Measurements from ENCODE around the gene GNAQ.

The GNAQ gene

DNA sequence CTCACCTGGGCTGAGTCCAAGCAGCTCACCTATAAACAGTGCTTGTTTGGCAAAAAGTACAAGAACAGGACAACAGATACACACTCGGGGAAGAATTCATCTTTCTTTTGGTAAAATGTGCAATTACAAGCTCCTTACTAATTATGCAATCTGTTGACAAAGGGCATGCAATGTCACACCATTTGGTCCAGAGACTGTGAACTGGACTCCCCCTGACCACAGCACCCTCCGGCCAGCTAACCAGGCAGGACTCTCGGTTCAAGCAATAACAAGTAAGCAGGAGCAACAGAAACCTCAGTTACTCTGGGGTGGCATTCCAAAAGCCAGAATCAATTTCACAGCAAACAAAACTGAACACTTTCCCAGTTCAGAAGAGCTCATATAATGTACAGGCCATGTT is 113.8 kb downstream of the GNAQ start:
- TF ChIP-seq EGR1 (IDR thresholded peaks at IDR 0.05), result no peak
- no peak for TF ChIP-seq TEAD4 (IDR thresholded peaks at IDR 0.05)
- no peak for TF ChIP-seq YY1 (IDR thresholded peaks at IDR 0.05; ENCODE audit: low read depth)
- no peak for TF ChIP-seq RAD21 (IDR thresholded peaks at IDR 0.05; ENCODE audit: low read depth)
- no peak for TF ChIP-seq CREB1 (IDR thresholded peaks at IDR 0.05; ENCODE audit: low read depth)
- TF ChIP-seq TCF12 (IDR thresholded peaks at IDR 0.05; ENCODE audit: low read depth), result no peak
- TF ChIP-seq, protein P1, sequence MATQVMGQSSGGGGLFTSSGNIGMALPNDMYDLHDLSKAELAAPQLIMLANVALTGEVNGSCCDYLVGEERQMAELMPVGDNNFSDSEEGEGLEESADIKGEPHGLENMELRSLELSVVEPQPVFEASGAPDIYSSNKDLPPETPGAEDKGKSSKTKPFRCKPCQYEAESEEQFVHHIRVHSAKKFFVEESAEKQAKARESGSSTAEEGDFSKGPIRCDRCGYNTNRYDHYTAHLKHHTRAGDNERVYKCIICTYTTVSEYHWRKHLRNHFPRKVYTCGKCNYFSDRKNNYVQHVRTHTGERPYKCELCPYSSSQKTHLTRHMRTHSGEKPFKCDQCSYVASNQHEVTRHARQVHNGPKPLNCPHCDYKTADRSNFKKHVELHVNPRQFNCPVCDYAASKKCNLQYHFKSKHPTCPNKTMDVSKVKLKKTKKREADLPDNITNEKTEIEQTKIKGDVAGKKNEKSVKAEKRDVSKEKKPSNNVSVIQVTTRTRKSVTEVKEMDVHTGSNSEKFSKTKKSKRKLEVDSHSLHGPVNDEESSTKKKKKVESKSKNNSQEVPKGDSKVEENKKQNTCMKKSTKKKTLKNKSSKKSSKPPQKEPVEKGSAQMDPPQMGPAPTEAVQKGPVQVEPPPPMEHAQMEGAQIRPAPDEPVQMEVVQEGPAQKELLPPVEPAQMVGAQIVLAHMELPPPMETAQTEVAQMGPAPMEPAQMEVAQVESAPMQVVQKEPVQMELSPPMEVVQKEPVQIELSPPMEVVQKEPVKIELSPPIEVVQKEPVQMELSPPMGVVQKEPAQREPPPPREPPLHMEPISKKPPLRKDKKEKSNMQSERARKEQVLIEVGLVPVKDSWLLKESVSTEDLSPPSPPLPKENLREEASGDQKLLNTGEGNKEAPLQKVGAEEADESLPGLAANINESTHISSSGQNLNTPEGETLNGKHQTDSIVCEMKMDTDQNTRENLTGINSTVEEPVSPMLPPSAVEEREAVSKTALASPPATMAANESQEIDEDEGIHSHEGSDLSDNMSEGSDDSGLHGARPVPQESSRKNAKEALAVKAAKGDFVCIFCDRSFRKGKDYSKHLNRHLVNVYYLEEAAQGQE (IDR thresholded peaks at IDR 0.05; ENCODE audit: low read depth), result no peak
- TF ChIP-seq, protein P2, sequence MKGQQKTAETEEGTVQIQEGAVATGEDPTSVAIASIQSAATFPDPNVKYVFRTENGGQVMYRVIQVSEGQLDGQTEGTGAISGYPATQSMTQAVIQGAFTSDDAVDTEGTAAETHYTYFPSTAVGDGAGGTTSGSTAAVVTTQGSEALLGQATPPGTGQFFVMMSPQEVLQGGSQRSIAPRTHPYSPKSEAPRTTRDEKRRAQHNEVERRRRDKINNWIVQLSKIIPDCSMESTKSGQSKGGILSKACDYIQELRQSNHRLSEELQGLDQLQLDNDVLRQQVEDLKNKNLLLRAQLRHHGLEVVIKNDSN (IDR thresholded peaks at IDR 0.05), result no peak
- TF ChIP-seq ZBTB7A (IDR thresholded peaks at IDR 0.05; ENCODE audit: low read depth), result no peak
- no peak for TF ChIP-seq NFIC (IDR thresholded peaks at IDR 0.05)
- TF ChIP-seq, protein P3, sequence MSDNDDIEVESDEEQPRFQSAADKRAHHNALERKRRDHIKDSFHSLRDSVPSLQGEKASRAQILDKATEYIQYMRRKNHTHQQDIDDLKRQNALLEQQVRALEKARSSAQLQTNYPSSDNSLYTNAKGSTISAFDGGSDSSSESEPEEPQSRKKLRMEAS (IDR thresholded peaks at IDR 0.05), result no peak
- no peak for TF ChIP-seq FOXM1 (IDR thresholded peaks at IDR 0.05; ENCODE audit: borderline replicate concordance, low read depth)
- TF ChIP-seq CEBPB (IDR thresholded peaks at IDR 0.05), result no peak

DNA sequence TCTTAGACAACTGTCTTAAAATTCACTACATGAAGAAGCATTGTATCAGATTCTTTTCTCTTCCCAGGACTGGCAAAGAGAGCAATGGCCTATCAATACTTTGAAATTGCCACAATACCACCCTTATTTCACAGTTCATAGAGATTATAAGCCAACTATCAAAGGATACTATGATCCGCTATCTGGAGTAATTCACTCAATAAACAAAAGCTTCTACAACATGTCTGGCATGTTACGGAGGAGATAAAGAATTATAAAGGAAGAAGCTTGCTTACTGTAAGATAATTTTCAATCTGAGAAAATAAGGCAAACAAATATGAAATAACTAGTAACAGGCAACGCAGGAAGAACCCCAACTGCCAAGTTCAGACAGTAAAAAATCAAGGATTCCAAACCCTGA is 114.8 kb downstream of the GNAQ start:
- TF ChIP-seq YY1 (IDR thresholded peaks at IDR 0.05; ENCODE audit: low read depth) (no peak), RAD21 (IDR thresholded peaks at IDR 0.05; ENCODE audit: low read depth) (no peak), ZBTB7A (IDR thresholded peaks at IDR 0.05; ENCODE audit: low read depth) (no peak), CREB1 (IDR thresholded peaks at IDR 0.05; ENCODE audit: low read depth) (no peak), FOXM1 (IDR thresholded peaks at IDR 0.05; ENCODE audit: borderline replicate concordance, low read depth) (no peak), NFIC (IDR thresholded peaks at IDR 0.05) (no peak), TCF12 (IDR thresholded peaks at IDR 0.05; ENCODE audit: low read depth) (no peak), TAF1 (IDR thresholded peaks at IDR 0.05; ENCODE audit: low read depth) (no peak), EGR1 (IDR thresholded peaks at IDR 0.05) (no peak)
- TF ChIP-seq, protein P3 (IDR thresholded peaks at IDR 0.05), result no peak
- TF ChIP-seq, protein P2 (IDR thresholded peaks at IDR 0.05), result no peak
- TF ChIP-seq, protein P1 (IDR thresholded peaks at IDR 0.05; ENCODE audit: low read depth), result no peak

DNA sequence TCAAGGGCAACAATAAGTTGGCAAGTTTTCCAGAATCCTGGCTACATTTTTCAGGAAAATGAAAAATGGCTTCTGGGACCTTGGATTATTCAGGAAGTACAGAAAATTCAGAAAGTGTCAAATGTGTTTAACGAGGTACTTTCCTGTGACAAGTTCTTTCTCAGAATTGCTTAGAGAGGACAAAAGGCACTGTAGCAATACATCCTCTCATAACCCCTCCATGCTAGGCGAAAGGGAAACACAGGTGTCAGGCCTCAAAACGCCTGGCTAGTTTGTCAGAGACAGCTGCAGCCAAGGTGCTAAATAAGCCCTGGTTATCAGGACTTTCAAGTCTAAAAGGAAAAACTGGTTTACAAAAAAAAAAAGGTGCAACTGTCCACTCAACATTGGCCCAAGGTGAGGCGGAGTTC is 115.2 kb downstream of the GNAQ start:
- TF ChIP-seq, protein P1 (IDR thresholded peaks at IDR 0.05; ENCODE audit: low read depth), result no peak
- TF ChIP-seq, protein P3 (IDR thresholded peaks at IDR 0.05), result no peak
- no peak for TF ChIP-seq RAD21 (IDR thresholded peaks at IDR 0.05; ENCODE audit: low read depth)
- no peak for TF ChIP-seq FOXM1 (IDR thresholded peaks at IDR 0.05; ENCODE audit: borderline replicate concordance, low read depth)
- TF ChIP-seq NFIC (IDR thresholded peaks at IDR 0.05), result no peak
- no peak for TF ChIP-seq ZBTB7A (IDR thresholded peaks at IDR 0.05; ENCODE audit: low read depth)
- TF ChIP-seq EGR1 (IDR thresholded peaks at IDR 0.05), result no peak
- TF ChIP-seq, protein P2 (IDR thresholded peaks at IDR 0.05), result no peak
- no peak for TF ChIP-seq CEBPB (IDR thresholded peaks at IDR 0.05)
- TF ChIP-seq TAF1 (IDR thresholded peaks at IDR 0.05; ENCODE audit: low read depth), result no peak
- TF ChIP-seq YY1 (IDR thresholded peaks at IDR 0.05; ENCODE audit: low read depth), result no peak
- TF ChIP-seq TEAD4 (IDR thresholded peaks at IDR 0.05), result no peak
- no peak for TF ChIP-seq EP300 (IDR thresholded peaks at IDR 0.05; ENCODE audit: borderline replicate concordance)

DNA sequence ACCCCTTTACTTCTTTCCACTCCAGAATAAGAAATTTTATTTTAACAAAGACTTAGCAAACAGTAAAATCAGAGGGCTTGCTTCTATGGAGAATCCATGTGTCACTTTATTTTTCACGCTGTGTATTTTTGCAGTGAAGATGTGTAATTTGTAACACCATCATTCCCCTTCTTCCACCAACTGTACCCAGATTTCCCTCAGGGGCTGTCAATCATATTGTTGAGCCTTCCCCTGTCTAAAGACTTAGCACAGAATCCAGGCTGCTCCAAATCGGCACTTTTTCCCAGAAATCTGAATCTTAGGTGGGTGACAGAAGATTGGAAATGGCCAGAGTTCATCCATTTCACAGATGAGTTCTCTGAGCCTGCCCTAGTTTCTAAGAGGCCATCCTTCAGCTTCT is 115.9 kb downstream of the GNAQ start:
- TF ChIP-seq RAD21 (IDR thresholded peaks at IDR 0.05; ENCODE audit: low read depth) (no peak), TEAD4 (IDR thresholded peaks at IDR 0.05) (no peak), FOXM1 (IDR thresholded peaks at IDR 0.05; ENCODE audit: borderline replicate concordance, low read depth) (no peak), EP300 (IDR thresholded peaks at IDR 0.05; ENCODE audit: borderline replicate concordance) (no peak), YY1 (IDR thresholded peaks at IDR 0.05; ENCODE audit: low read depth) (no peak), TCF12 (IDR thresholded peaks at IDR 0.05; ENCODE audit: low read depth) (no peak), TAF1 (IDR thresholded peaks at IDR 0.05; ENCODE audit: low read depth) (no peak), CREB1 (IDR thresholded peaks at IDR 0.05; ENCODE audit: low read depth) (no peak), EGR1 (IDR thresholded peaks at IDR 0.05) (no peak), NFIC (IDR thresholded peaks at IDR 0.05) (no peak), CEBPB (IDR thresholded peaks at IDR 0.05) (no peak), ZBTB7A (IDR thresholded peaks at IDR 0.05; ENCODE audit: low read depth) (no peak)
- TF ChIP-seq, protein P2 (IDR thresholded peaks at IDR 0.05), result no peak
- TF ChIP-seq, protein P3 (IDR thresholded peaks at IDR 0.05), result no peak
- TF ChIP-seq, protein P1 (IDR thresholded peaks at IDR 0.05; ENCODE audit: low read depth), result no peak

All from Ishikawa (cell line).